Activated CD4-positive, alpha-beta T cell treated with anti-CD3 and anti-CD28 coated beads, Interleukin-2, amount 10 ng/mL, durations not matched to agents 7 days and 5 days (primary cell): ENCODE data around the gene SLC39A8. TPM values are rescaled to one million over a fixed set of nuclear protein-coding genes. Genes with fewer than 3 reads are reported as not detected.
A peak's percentile ranks its signal among the peaks of the same experiment; 100 is the strongest.

ENCODE experiments used
- CTCF ChIA-PET: fragments of 350-600 bp; sonication (Branson Sonifier 250); formaldehyde crosslinking; loops from one replicate; lab custom pipeline; 2021; ENCODE audit warnings: antibody characterized with exemption; lab: Charles Lee
- POLR2A ChIA-PET: fragments of 350-600 bp; sonication (Branson Sonifier 250); formaldehyde crosslinking; loops from one replicate; lab custom pipeline; 2021; ENCODE audit warnings: antibody characterized with exemption; lab: Charles Lee
- DNase-seq: peaks from one replicate; pipeline ENCODE4 v3.0.0-alpha.2; 2020
- H3K27ac Mint-ChIP-seq: one replicate; pipeline ENCODE4 v1.8.0; 2021; ENCODE audit warnings: mild to moderate bottlenecking, moderate library complexity, mixed read lengths
- H3K27me3 Mint-ChIP-seq: one replicate; pipeline ENCODE4 v1.8.0; 2021; ENCODE audit warnings: mixed read lengths
- H3K36me3 Mint-ChIP-seq: one replicate; pipeline ENCODE4 v1.8.0; 2021; ENCODE audit warnings: low read depth, mixed read lengths
- H3K4me1 Mint-ChIP-seq: one replicate; pipeline ENCODE4 v1.8.0; 2021; ENCODE audit warnings: mixed read lengths
- H3K4me3 Mint-ChIP-seq: one replicate; pipeline ENCODE4 v1.8.0; 2021; ENCODE audit warnings: mild to moderate bottlenecking, moderate library complexity, mixed read lengths
- H3K9me3 Mint-ChIP-seq: one replicate; pipeline ENCODE4 v1.8.0; 2021; ENCODE audit warnings: mixed read lengths
- total RNA-seq, 2 experiments: library from RNA; stranded (reverse); gene quantifications; one replicate each; pipeline ENCODE4 v1.2.3, GENCODE V29; 2021

The SLC39A8 gene
- total RNA-seq, 2 experiments from 2014 or later: 58.7 to 62.3 TPM

- H3K27ac Mint-ChIP-seq: no peak overlapping the region
- no peaks in the 10 kb centered on the region for H3K9me3 Mint-ChIP-seq
- ChIA-PET POLR2A (no interaction called here), CTCF (no interaction called here)
- H3K4me3 Mint-ChIP-seq: no peak overlapping the region
- peaks cover 38% of the 10 kb centered on the region for H3K36me3 Mint-ChIP-seq
- no peaks in the 10 kb centered on the region for H3K27me3 Mint-ChIP-seq
- H3K4me1 Mint-ChIP-seq: peaks cover 14% of the 10 kb centered on the region
- no peak for DNase-seq
These were observed 32.9 kb downstream of the SLC39A8 start for GRCh38 chr4:102312417-102312816.

GRCh38 chr4:102311912-102312311, 33.4 kb downstream of the SLC39A8 start:
- ChIA-PET POLR2A (no interaction called here), CTCF (interaction anchor here (1.6 kb wide), 1 partner anchor 11 kb away, joined by 3 read pairs; no protein-coding TSS in a partner anchor)
- H3K36me3 Mint-ChIP-seq: peaks cover 34% of the 10 kb centered on the region
- H3K9me3 Mint-ChIP-seq: no peaks in the 10 kb centered on the region
- no peak overlapping the region for H3K27ac Mint-ChIP-seq
- H3K4me1 Mint-ChIP-seq: peaks cover 14% of the 10 kb centered on the region
- no peak overlapping the region for H3K4me3 Mint-ChIP-seq
- no peak for DNase-seq
- H3K27me3 Mint-ChIP-seq: no peaks in the 10 kb centered on the region

GRCh38 chr4:102311407-102311806, 33.9 kb downstream of the SLC39A8 start:
- no peak for DNase-seq
- no peak overlapping the region for H3K4me3 Mint-ChIP-seq
- POLR2A ChIA-PET: no interaction called here
- H3K4me1 Mint-ChIP-seq: peaks cover 14% of the 10 kb centered on the region
- no peaks in the 10 kb centered on the region for H3K9me3 Mint-ChIP-seq
- CTCF ChIA-PET: interaction anchor here (1.3 to 1.6 kb wide), 2 partner anchors 11 to 12 kb away, joined by 3 read pairs; no protein-coding TSS in a partner anchor
- peaks cover 33% of the 10 kb centered on the region for H3K36me3 Mint-ChIP-seq
- H3K27ac Mint-ChIP-seq: no peak overlapping the region
- H3K27me3 Mint-ChIP-seq: no peaks in the 10 kb centered on the region

GRCh38 chr4:102308032-102308799, 37.1 kb downstream of the SLC39A8 start:
- DNase-seq: no peak
- POLR2A ChIA-PET: no interaction called here
- peaks cover 29% of the 10 kb centered on the region for H3K36me3 Mint-ChIP-seq

GRCh38 chr4:102305666-102306065, 39.6 kb downstream of the SLC39A8 start:
- H3K27ac Mint-ChIP-seq: no peak overlapping the region
- ChIA-PET POLR2A (no interaction called here), CTCF (interaction anchor here (0.6 kb wide), 1 partner anchor 122 kb away, joined by 6 read pairs; no protein-coding TSS in a partner anchor)
- peaks cover 11% of the 10 kb centered on the region for H3K4me1 Mint-ChIP-seq
- DNase-seq: no peak
- H3K9me3 Mint-ChIP-seq: no peaks in the 10 kb centered on the region
- peaks cover 28% of the 10 kb centered on the region for H3K36me3 Mint-ChIP-seq
- no peaks in the 10 kb centered on the region for H3K27me3 Mint-ChIP-seq
- no peak overlapping the region for H3K4me3 Mint-ChIP-seq

More at GRCh38 chr4:102308032-102308799, 37.1 kb downstream of the SLC39A8 start:
- Mint-ChIP-seq H3K4me3 (no peak overlapping the region), H3K9me3 (no peaks in the 10 kb centered on the region), H3K4me1 (peaks cover 11% of the 10 kb centered on the region), H3K27me3 (no peaks in the 10 kb centered on the region), H3K27ac (no peak overlapping the region)
- CTCF ChIA-PET: interaction anchor here (0.6 to 1.2 kb wide), 2 partner anchors 14 to 566 kb away, joined by 3 to 4 read pairs; no protein-coding TSS in a partner anchor

GRCh38 chr4:102302762-102303161, 42.5 kb downstream of the SLC39A8 start:
- DNase-seq: no peak
- no peak overlapping the region for H3K27ac Mint-ChIP-seq
- no peaks in the 10 kb centered on the region for H3K27me3 Mint-ChIP-seq
- H3K9me3 Mint-ChIP-seq: no peaks in the 10 kb centered on the region
- POLR2A ChIA-PET: no interaction called here
- no peak overlapping the region for H3K4me3 Mint-ChIP-seq
- H3K4me1 Mint-ChIP-seq: peaks cover 3% of the 10 kb centered on the region
- H3K36me3 Mint-ChIP-seq: peaks cover 26% of the 10 kb centered on the region
- CTCF ChIA-PET: interaction anchor here (1.8 kb wide), 1 partner anchor 33 kb away, joined by 5 read pairs; no protein-coding TSS in a partner anchor

GRCh38 chr4:102301167-102301566, 44.1 kb downstream of the SLC39A8 start:
- no peak for DNase-seq
- Mint-ChIP-seq H3K4me3 (no peak overlapping the region), H3K36me3 (peaks cover 28% of the 10 kb centered on the region), H3K27ac (no peak overlapping the region), H3K9me3 (no peaks in the 10 kb centered on the region), H3K27me3 (no peaks in the 10 kb centered on the region), H3K4me1 (peaks cover 1% of the 10 kb centered on the region)
- ChIA-PET CTCF (interaction anchor here (1.3 kb wide), 1 partner anchor 44 kb away, joined by 4 read pairs; the partner anchor contains the start of gene SLC39A8), POLR2A (no interaction called here)

GRCh38 chr4:102299354-102300107, 45.8 kb downstream of the SLC39A8 start:
- ChIA-PET POLR2A (no interaction called here), CTCF (interaction anchor here (0.5 to 1.4 kb wide), 7 partner anchors 11 to 792 kb away, joined by 3 read pairs; no protein-coding TSS in a partner anchor)
- no peaks in the 10 kb centered on the region for H3K27me3 Mint-ChIP-seq
- H3K4me3 Mint-ChIP-seq: no peak overlapping the region
- no peaks in the 10 kb centered on the region for H3K9me3 Mint-ChIP-seq
- no peak overlapping the region for H3K27ac Mint-ChIP-seq
- peak; percentile 19 for DNase-seq
- peaks cover 1% of the 10 kb centered on the region for H3K4me1 Mint-ChIP-seq
- H3K36me3 Mint-ChIP-seq: peaks cover 20% of the 10 kb centered on the region

- H3K27me3 Mint-ChIP-seq: no peaks in the 10 kb centered on the region
- ChIA-PET POLR2A (no interaction called here), CTCF (no interaction called here)
- no peak for DNase-seq
- H3K9me3 Mint-ChIP-seq: no peaks in the 10 kb centered on the region
- H3K4me3 Mint-ChIP-seq: no peak overlapping the region
- peaks cover 17% of the 10 kb centered on the region for H3K36me3 Mint-ChIP-seq
- H3K27ac Mint-ChIP-seq: no peak overlapping the region
- H3K4me1 Mint-ChIP-seq: peaks cover 1% of the 10 kb centered on the region
These were observed 46.6 kb downstream of the SLC39A8 start for GRCh38 chr4:102298716-102299115.

- H3K27me3 Mint-ChIP-seq: no peaks in the 10 kb centered on the region
- peaks cover 31% of the 10 kb centered on the region for H3K36me3 Mint-ChIP-seq
- H3K4me3 Mint-ChIP-seq: no peak overlapping the region
- peaks cover 1% of the 10 kb centered on the region for H3K4me1 Mint-ChIP-seq
- H3K27ac Mint-ChIP-seq: no peak overlapping the region
- POLR2A ChIA-PET: no interaction called here
- H3K9me3 Mint-ChIP-seq: no peaks in the 10 kb centered on the region
- no peak for DNase-seq
- CTCF ChIA-PET: interaction anchor here (0.6 kb wide), 1 partner anchor 461 kb away, joined by 3 read pairs; no protein-coding TSS in a partner anchor
These were observed 50.0 kb downstream of the SLC39A8 start for GRCh38 chr4:102295153-102295862.

GRCh38 chr4:102288497-102288896, 56.8 kb downstream of the SLC39A8 start:
- Mint-ChIP-seq H3K4me3 (no peak overlapping the region), H3K27ac (no peak overlapping the region), H3K9me3 (no peaks in the 10 kb centered on the region), H3K36me3 (peaks cover 39% of the 10 kb centered on the region), H3K27me3 (no peaks in the 10 kb centered on the region), H3K4me1 (no peaks in the 10 kb centered on the region)
- ChIA-PET CTCF (interaction anchor here (1.1 kb wide), 1 partner anchor 11 kb away, joined by 3 read pairs; no protein-coding TSS in a partner anchor), POLR2A (no interaction called here)
- DNase-seq: no peak

GRCh38 chr4:102285831-102286230, 59.5 kb downstream of the SLC39A8 start:
- H3K4me3 Mint-ChIP-seq: no peak overlapping the region
- no peaks in the 10 kb centered on the region for H3K27me3 Mint-ChIP-seq
- no peak for DNase-seq
- peaks cover 24% of the 10 kb centered on the region for H3K36me3 Mint-ChIP-seq
- ChIA-PET CTCF (no interaction called here), POLR2A (no interaction called here)
- H3K27ac Mint-ChIP-seq: no peak overlapping the region
- no peaks in the 10 kb centered on the region for H3K4me1 Mint-ChIP-seq
- no peaks in the 10 kb centered on the region for H3K9me3 Mint-ChIP-seq
